Thoracic aorta (tissue), 2 donors: Measurements from ENCODE around the gene VAMP3. TPM values are rescaled to one million over a fixed set of nuclear protein-coding genes. Genes with fewer than 3 reads are reported as not detected.

Source experiments
- ATAC-seq: fragments of 150-250 bp; one replicate; pipeline ENCODE4 v1.8.0; 2017; ENCODE audit warnings: low read depth; ENCODE audit not compliant: insufficient number of reproducible peaks, low FRiP score
- DNase-seq: peaks from one replicate; pipeline ENCODE4 v3.0.0-alpha.2; 2020; ENCODE audit warnings: low spot score
- H3K27ac ChIP-seq, 2 donors: fragments of 200-600 bp; sonication (generic); 1 replicate in 1 of 2; 2 replicates in 1 of 2; pipeline ENCODE4 v1.5.1; 2016; ENCODE audit warnings: mild to moderate bottlenecking in 2 of 2, moderate library complexity in 2 of 2
- H3K27me3 ChIP-seq: fragments of 200-600 bp; sonication (generic); replicated peaks from 2 replicates; pipeline ENCODE4 v1.6.0; 2016; ENCODE audit warnings: mild to moderate bottlenecking; ENCODE audit not compliant: insufficient read depth
- H3K36me3 ChIP-seq: fragments of 200-600 bp; sonication (generic); one replicate; pipeline ENCODE4 v1.5.1; 2016
- H3K4me1 ChIP-seq, 2 donors: fragments of 200-600 bp; sonication (generic); 1 replicate in 1 of 2; 2 replicates in 1 of 2; pipeline versions ENCODE4 v1.5.1 to v1.6.0; 2016; ENCODE audit warnings: low read depth in 2 of 2, mild to moderate bottlenecking in 1 of 2; ENCODE audit not compliant: control insufficient read depth in 1 of 2
- H3K4me3 ChIP-seq: fragments of 200-600 bp; sonication (generic); 2 replicates; pipeline ENCODE4 v1.5.1; 2016; ENCODE audit warnings: mild to moderate bottlenecking
- H3K9me3 ChIP-seq: fragments of 200-600 bp; sonication (generic); 2 replicates; pipeline ENCODE4 v1.5.1; 2016
- total RNA-seq, 2 donors: library from RNA; depleted of rRNA; stranded (reverse); fragments of >200 nt; gene quantifications; one replicate each; pipeline versions ENCODE4 v1.1.0 to v1.2.3, GENCODE V29; 2016
- TF ChIP-seq, protein P1 (sequence below): fragments of 200-600 bp; sonication (generic); IDR thresholded peaks from one replicate; pipeline ENCODE4 v1.5.1; 2019; ENCODE audit warnings: antibody characterized with exemption

The VAMP3 gene
- total RNA-seq, 2 donors from 2014 or later, result 87.3 to 102 TPM

DNA sequence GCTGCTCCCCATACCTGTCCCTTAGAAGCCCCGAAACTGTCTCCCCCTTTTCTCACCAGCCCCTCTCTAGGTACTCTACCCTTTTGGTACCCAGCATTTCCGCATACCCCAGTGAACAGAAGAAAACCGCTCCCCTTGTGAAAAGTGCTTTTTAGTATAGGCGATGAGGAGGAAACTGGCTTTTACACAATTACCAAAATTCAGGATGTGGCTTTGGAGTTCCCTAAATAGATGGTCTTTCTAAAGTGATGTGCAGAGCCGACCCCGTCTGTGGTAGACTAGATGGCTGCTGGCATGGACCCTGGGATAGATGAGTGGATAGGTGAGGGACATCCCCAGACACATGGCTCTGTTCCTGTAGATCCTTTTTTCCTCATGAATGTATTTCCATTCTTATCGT, 10.4 kb downstream of the VAMP3 start:
- no peak for DNase-seq
- TF ChIP-seq, protein P1, sequence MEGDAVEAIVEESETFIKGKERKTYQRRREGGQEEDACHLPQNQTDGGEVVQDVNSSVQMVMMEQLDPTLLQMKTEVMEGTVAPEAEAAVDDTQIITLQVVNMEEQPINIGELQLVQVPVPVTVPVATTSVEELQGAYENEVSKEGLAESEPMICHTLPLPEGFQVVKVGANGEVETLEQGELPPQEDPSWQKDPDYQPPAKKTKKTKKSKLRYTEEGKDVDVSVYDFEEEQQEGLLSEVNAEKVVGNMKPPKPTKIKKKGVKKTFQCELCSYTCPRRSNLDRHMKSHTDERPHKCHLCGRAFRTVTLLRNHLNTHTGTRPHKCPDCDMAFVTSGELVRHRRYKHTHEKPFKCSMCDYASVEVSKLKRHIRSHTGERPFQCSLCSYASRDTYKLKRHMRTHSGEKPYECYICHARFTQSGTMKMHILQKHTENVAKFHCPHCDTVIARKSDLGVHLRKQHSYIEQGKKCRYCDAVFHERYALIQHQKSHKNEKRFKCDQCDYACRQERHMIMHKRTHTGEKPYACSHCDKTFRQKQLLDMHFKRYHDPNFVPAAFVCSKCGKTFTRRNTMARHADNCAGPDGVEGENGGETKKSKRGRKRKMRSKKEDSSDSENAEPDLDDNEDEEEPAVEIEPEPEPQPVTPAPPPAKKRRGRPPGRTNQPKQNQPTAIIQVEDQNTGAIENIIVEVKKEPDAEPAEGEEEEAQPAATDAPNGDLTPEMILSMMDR, result no peak
- Histone ChIP-seq H3K27me3 (no peaks in the 10 kb centered on the region), H3K4me3 (no peak overlapping the region), H3K27ac (no peak overlapping the region), H3K36me3 (peaks cover 25% of the 10 kb centered on the region), H3K9me3 (no peaks in the 10 kb centered on the region), H3K4me1 (peaks cover 0 to 29% of the 10 kb centered on the region in 2 donors)
- ATAC-seq, result no peak

DNA sequence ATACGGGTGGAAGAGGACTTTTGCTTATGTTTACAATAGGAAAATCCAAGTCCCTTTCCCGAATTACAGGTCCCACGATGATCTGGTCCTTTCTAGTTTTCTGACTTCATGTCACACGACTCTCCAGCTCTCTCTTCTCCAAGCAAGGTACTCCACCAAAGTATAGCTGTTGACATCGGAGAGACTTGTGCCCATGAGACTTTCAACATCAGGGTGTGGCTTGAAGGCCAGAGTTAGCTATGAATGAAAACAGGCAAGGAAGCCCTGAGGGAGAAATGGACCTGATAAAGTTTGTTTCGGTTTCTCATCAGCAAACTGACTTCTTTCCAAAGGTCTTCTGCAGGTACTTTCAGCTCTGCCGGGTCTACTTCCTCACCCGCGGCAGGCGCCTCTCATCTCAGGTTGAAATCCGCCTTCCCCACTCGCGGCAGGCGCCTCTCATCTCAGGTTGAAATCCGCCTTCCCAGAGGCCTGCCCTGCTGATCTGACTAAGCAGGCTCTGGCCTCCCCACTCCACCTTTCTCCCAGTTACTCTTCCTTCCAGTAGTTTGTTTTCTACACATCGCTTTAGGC, 10.9 kb downstream of the VAMP3 start:
- TF ChIP-seq, protein P1, result no peak
- Histone ChIP-seq H3K4me3 (no peak overlapping the region), H3K27ac (no peak overlapping the region), H3K4me1 (peaks cover 0 to 34% of the 10 kb centered on the region in 2 donors), H3K27me3 (no peaks in the 10 kb centered on the region), H3K36me3 (peaks cover 23% of the 10 kb centered on the region), H3K9me3 (no peaks in the 10 kb centered on the region)
- ATAC-seq (no peak), DNase-seq (no peak)

DNA sequence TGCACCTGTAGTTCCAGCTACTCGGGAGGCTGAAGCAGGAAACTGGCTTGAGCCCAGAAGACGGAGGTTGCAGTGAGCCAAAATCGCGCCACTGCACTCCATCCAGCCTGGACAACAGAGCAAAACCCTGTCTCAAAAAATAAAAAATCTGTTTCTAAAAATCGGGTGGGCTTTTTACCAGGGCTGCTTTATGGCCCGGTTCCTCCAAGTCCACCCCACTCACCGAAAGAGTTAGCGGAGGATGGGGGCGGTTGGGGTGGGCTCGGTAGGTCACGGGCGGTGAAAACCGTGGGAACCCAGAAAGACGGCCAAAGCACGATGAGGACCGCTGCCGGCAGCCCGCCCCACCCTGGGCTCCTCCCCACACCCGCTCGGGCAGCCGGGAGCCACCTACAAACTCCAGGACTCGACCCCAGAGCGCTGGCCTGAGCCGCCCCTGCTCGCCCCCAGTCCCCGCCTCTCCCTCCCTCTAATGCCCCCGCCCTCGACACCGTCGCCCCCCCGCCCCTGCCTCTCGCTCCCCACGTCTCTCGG, 12.1 kb downstream of the VAMP3 start:
- peaks cover 11% of the 10 kb centered on the region for H3K36me3 ChIP-seq
- H3K4me3 ChIP-seq, result peak overlapping the region; percentile 72
- peak overlapping the region; percentile 70 to 75 for H3K27ac ChIP-seq
- no peaks in the 10 kb centered on the region for H3K9me3 ChIP-seq
- no peak for DNase-seq
- peaks cover 3 to 45% of the 10 kb centered on the region in 2 donors for H3K4me1 ChIP-seq
- H3K27me3 ChIP-seq, result no peaks in the 10 kb centered on the region
- TF ChIP-seq, protein P1, result no peak
- ATAC-seq, result no peak

DNA sequence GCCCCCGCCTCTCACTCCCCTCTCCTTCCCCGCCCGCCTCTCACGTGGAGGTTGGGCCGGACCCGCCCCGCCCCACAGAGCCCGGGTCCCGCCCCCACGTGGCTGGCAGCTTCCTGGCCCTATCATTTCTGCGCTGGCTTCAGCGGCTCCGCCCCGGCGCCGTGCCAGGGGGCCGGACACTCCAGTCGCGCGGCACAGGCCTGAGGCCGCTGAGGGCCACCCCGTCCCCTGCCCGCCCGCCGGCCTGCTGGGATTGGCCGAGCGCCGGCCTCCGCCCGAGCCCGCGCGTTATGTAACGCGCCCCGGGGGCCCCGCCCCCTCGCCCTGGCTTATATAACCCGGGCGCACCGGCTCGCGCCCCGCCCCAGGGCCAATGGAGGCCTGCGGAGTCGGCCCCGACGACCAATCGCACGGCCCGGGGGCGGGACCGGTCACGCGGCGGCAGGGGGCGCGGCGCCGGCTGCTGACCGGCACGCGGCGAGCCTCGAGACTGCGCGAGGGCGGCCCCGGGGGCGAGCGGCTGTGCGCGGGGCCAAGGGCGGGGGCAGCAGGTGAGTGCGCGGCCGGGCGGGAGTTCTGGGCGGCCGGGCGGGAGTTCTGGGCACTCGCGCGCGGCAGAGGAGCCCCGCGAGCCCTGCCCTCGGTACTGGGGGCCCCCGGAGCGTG, 12.9 kb downstream of the VAMP3 start, which contains the start of gene PER3:
Gene PER3, plus strand, starts transcription at position 466 of the 666 bp plus-strand sequence. CDS start 587 bp downstream, outside the sequence.
- Histone ChIP-seq H3K9me3 (no peaks in the 10 kb centered on the region), H3K4me1 (peaks cover 3 to 45% of the 10 kb centered on the region in 2 donors), H3K27ac (peak within 1 kb of the TSS; percentile 75 to 80), H3K27me3 (no peaks in the 10 kb centered on the region), H3K36me3 (peaks cover 10% of the 10 kb centered on the region), H3K4me3 (peak within 1 kb of the TSS; percentile 82)
- TF ChIP-seq, protein P1, result no peak
- DNase-seq, result peak; percentile 85
- peak; percentile 95 for ATAC-seq

DNA sequence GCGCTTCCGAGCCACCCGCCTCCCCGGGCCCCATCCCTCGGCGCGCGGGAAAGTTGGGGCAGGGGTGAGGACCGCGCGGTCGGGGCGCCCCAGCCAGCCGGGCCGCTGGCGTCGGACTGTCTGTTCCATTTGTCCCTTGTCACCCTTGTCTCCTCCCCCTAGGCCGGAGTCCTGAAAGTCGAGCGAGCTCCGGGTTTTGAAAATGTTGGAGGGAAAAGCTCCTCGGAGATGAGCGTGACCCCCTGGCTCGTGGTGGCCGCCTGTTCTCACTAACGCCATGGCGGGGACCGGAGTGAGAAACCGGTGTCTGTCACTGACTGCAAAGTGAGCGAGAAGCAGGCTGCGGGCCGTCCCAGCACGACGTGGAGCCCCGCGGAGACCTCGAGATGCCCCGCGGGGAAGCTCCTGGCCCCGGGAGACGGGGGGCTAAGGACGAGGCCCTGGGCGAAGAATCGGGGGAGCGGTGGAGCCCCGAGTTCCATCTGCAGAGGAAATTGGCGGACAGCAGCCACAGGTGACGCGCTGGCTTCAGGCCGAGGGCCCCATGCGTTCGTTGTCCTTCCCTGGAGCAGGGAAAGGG, 13.5 kb downstream of the VAMP3 start:
- H3K9me3 ChIP-seq, result no peaks in the 10 kb centered on the region
- H3K4me1 ChIP-seq, result peaks cover 3 to 45% of the 10 kb centered on the region in 2 donors
- H3K36me3 ChIP-seq, result peaks cover 10% of the 10 kb centered on the region
- ATAC-seq, result peak; percentile 5
- H3K4me3 ChIP-seq, result peak overlapping the region; percentile 82
- no peak for DNase-seq
- no peaks in the 10 kb centered on the region for H3K27me3 ChIP-seq
- peak overlapping the region; percentile 74 to 80 for H3K27ac ChIP-seq
- TF ChIP-seq, protein P1, result no peak
